Effector memory CD4-positive, alpha-beta T cell (primary cell): ENCODE measurements around the gene ADAMTS17.
"Not testable (repeated sequence)": the region's sequence is repeated elsewhere in the genome, so short reads cannot be mapped to it uniquely, and the experiment has no call there.

ENCODE experiments used
- DNase-seq, 3 donors: peaks; one replicate each; pipeline ENCODE4 v3.0.0-alpha.2; 2020
- H3K27ac ChIP-seq: 2 replicates; pipeline ENCODE4 v1.7.0; 2013; ENCODE audit warnings: mild to moderate bottlenecking, low read length, moderate library complexity; ENCODE audit not compliant: insufficient read depth, poor library complexity, severe bottlenecking
- H3K27me3 ChIP-seq: replicated peaks from 2 replicates; pipeline ENCODE4 v1.7.0; 2013; ENCODE audit warnings: mild to moderate bottlenecking, low read length; ENCODE audit not compliant: insufficient read depth, control insufficient read depth, poor library complexity, severe bottlenecking
- H3K36me3 ChIP-seq: 2 replicates; pipeline ENCODE4 v1.7.0; 2013; ENCODE audit warnings: mild to moderate bottlenecking, low read length, moderate library complexity; ENCODE audit not compliant: control insufficient read depth, insufficient read depth
- H3K4me1 ChIP-seq: 2 replicates; pipeline ENCODE4 v1.7.0; 2013; ENCODE audit warnings: low read length, mild to moderate bottlenecking; ENCODE audit not compliant: control insufficient read depth, insufficient read depth, poor library complexity, severe bottlenecking
- H3K4me3 ChIP-seq: 2 replicates; pipeline ENCODE4 v1.7.0; 2013; ENCODE audit warnings: low read length, low read depth, mild to moderate bottlenecking; ENCODE audit not compliant: insufficient read depth, poor library complexity, severe bottlenecking
- H3K9me3 ChIP-seq: 2 replicates; pipeline ENCODE4 v1.7.0; 2013; ENCODE audit warnings: mild to moderate bottlenecking, low read length, moderate library complexity; ENCODE audit not compliant: control insufficient read depth

ADAMTS17 gene

DNA sequence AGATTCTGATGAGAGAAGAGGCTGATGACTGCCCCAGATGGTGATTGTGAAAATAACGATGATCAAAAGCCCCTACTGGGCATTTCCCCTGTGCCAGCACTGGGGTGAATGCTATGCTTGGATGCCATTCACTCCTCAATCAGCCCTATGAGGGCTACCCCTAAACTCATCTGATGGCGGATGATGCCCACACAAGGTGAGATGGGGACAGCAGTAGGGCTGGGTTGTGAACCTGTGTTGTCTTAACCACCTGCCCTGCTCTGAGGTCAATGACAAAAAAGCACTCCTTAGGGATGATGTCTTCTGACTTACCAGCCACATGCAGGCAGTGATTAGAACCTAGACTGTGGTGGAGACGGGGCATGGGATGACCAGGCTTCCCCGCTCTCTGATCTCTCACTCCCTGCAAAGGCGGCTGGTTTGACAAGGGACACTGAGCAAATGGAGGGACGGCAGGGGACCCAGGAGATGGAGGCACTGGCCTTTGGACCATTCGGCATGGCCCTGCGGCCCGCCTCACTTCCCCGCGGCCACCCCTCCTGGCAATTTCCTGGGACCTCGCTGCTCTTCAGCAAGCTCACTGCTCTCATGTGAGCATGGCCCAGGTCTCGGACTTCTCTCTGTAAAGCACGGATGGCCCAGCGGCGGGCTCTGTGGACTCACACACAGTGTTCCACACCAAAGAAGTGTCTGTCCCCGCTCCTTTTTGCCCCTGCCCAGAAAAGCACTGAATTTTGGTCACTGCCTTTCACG lies 357.1 kb downstream of the ADAMTS17 start:
- Histone ChIP-seq H3K27ac (no peak overlapping the region), H3K36me3 (no peaks in the 10 kb centered on the region), H3K4me1 (no peaks in the 10 kb centered on the region), H3K27me3 (no peaks in the 10 kb centered on the region), H3K9me3 (no peaks in the 10 kb centered on the region), H3K4me3 (no peak overlapping the region)
- DNase-seq, result no peak

DNA sequence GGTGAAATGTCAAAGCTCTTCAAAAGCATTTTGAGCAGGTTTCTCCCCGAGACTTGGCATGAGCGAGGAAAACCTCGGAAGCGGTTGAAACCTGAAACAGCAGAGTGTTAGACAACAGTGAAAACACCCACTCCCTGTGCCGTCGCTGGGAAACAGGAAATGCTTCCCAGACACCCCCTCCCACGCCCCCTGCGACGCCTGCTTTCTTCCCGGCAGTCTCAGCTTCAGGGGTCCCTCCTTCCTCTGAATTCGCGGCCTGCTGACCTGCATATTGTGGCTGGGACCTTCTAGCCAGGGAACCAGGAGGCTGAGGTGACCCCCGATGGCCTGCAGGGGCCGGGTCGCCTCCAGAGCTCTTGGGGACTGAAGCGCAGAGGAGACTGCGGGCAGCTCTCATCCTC lies 357.9 kb downstream of the ADAMTS17 start:
- Histone ChIP-seq H3K9me3 (no peaks in the 10 kb centered on the region), H3K27ac (no peak overlapping the region), H3K4me1 (no peaks in the 10 kb centered on the region), H3K27me3 (no peaks in the 10 kb centered on the region), H3K36me3 (no peaks in the 10 kb centered on the region), H3K4me3 (no peak overlapping the region)
- no peak for DNase-seq

DNA sequence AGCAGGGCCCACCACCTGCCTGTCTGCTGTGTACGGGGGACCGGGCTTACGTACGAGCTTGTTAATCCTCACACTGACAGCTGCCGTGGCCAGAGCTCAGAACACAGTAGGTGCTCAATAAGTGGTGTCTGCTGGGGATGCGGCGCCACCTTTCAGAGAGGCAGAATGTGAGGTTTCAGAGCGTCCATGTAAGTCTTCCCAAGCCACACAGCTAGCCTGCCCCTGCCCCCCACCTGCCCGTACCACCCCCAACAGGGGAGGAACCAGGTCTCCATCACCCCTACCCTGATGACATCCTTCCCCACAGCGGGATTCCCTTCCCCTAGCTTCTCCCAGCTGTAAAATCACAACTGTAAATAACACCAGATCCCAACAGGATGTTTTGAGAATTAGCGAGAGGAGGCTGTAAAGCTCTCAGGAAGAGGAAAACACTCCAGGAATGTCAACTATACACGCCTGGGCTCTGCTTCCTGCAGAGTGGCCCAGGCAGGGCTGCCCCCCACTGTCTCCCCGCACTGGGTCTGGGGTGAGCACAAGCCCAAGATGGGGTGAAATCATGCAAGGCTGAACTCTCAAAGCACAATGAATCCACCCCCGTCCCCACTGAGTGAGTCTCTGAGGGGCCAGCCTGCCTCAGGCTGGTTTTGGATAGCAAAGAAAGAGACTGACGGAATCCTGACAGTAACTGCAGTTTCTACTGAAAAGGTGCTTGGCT lies 358.4 kb downstream of the ADAMTS17 start:
- Histone ChIP-seq H3K9me3 (no peaks in the 10 kb centered on the region), H3K4me1 (no peaks in the 10 kb centered on the region), H3K27ac (no peak overlapping the region), H3K27me3 (no peaks in the 10 kb centered on the region), H3K4me3 (no peak overlapping the region), H3K36me3 (no peaks in the 10 kb centered on the region)
- no peak for DNase-seq

DNA sequence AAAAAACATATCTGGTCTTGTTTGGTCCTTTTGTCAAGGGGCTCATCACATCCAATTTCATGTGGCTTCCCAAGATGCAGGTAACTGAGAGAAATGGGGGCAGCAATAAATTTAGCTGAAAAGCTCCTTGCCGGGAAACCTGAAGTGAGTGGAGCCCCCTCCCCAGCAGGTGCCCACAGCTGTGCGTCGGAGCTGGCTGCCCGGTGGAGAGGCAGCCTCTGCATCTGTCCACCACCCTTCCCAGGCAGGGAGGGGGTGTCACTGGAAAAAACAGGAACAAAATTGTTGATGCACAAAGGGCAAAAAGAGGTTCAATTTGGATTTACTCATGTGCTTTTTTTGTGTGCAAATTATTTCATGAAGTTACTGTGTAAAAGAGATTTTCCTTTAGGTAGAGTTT lies 359.1 kb downstream of the ADAMTS17 start:
- no peaks in the 10 kb centered on the region for H3K9me3 ChIP-seq
- H3K4me3 ChIP-seq, result no peak overlapping the region
- H3K27me3 ChIP-seq, result no peaks in the 10 kb centered on the region
- no peak for DNase-seq
- no peaks in the 10 kb centered on the region for H3K4me1 ChIP-seq
- H3K27ac ChIP-seq, result no peak overlapping the region
- H3K36me3 ChIP-seq, result no peaks in the 10 kb centered on the region

DNA sequence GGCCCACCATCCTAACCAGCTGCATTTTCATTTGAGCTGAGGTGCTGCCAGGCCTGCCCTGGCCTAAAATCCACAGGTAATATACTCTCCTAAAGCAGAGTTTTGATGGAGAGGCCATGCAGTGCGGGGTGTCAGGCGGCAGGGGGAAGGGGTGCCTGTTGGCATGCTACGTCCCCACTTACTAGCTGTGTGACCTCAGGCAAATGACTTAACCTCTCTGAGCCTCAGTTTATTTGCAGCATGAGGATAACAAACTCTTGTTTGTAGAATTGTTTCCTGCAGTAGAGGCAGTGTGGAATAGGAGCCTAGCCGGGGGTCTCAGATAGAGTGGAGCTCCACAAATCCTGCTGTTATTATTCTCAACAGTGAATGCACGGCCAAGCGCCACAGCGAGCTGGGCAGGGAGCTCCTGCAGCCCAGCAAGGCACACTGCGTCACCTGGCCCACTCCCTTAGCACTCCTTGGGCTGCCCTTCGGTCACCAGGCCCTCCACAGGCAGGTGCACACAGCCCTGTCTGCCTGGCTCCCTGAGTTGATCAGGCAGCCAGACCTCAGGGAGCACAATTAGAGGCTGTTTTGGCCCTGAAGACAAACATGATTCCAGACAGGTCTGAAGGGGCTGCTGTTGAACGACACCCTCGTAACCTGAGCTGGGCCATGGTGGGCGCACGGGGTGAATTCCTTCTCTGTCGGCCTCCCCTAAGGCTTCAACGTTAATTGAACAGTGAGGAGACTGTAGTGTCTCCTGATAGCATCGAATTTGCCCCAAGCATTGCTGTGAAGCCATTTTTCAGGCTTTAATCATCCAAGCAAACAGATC lies 359.7 kb downstream of the ADAMTS17 start:
- Histone ChIP-seq H3K4me1 (no peaks in the 10 kb centered on the region), H3K4me3 (no peak overlapping the region), H3K9me3 (no peaks in the 10 kb centered on the region), H3K27me3 (no peaks in the 10 kb centered on the region), H3K36me3 (no peaks in the 10 kb centered on the region), H3K27ac (no peak overlapping the region)
- DNase-seq, result no peak

- H3K36me3 ChIP-seq, result no peaks in the 10 kb centered on the region
- DNase-seq, result no peak
- no peak overlapping the region for H3K4me3 ChIP-seq
- no peaks in the 10 kb centered on the region for H3K9me3 ChIP-seq
- no peaks in the 10 kb centered on the region for H3K27me3 ChIP-seq
- H3K4me1 ChIP-seq, result no peaks in the 10 kb centered on the region
- no peak overlapping the region for H3K27ac ChIP-seq
Observed at GRCh38 chr15:99981191-99981647, 360.6 kb downstream of the ADAMTS17 start.

- DNase-seq, result no peak
- no peak overlapping the region for H3K4me3 ChIP-seq
- H3K36me3 ChIP-seq, result no peaks in the 10 kb centered on the region
- H3K4me1 ChIP-seq, result no peaks in the 10 kb centered on the region
- no peaks in the 10 kb centered on the region for H3K27me3 ChIP-seq
- H3K9me3 ChIP-seq, result no peaks in the 10 kb centered on the region
- H3K27ac ChIP-seq, result no peak overlapping the region
Observed at GRCh38 chr15:99980752-99981151, 361.0 kb downstream of the ADAMTS17 start.

DNA sequence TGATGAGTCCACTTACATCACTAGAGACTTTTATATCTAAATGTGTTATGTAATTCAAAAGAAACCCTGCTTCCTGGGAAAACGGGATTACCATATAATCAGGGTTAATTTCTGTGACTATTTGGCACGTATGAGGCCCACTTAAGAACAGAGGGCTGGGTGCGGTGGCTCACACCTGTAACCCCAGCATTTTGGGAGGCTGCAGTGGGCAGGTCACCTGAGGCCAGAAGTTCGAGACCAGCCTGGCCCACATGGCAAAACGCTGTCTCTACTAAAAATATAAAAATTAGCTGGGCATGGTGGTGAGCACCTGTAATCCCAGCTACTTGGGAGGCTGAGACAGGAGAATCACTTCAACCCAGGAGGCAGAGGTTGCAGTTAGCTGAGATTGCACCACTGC lies 361.9 kb downstream of the ADAMTS17 start:
- H3K4me1 ChIP-seq, DNase-seq, H3K4me3 ChIP-seq, H3K27ac ChIP-seq, H3K9me3 ChIP-seq, H3K36me3 ChIP-seq, H3K27me3 ChIP-seq: not testable (repeated sequence)

- Histone ChIP-seq H3K27me3 (no peaks in the 10 kb centered on the region), H3K27ac (no peak overlapping the region), H3K36me3 (no peaks in the 10 kb centered on the region), H3K4me3 (no peak overlapping the region), H3K9me3 (no peaks in the 10 kb centered on the region), H3K4me1 (no peaks in the 10 kb centered on the region)
- no peak for DNase-seq
Observed at GRCh38 chr15:99979371-99979770, 362.4 kb downstream of the ADAMTS17 start.

GRCh38 chr15:99978426-99978825 lies 363.3 kb downstream of the ADAMTS17 start:
- Histone ChIP-seq H3K27ac (no peak overlapping the region), H3K4me3 (no peak overlapping the region), H3K9me3 (no peaks in the 10 kb centered on the region), H3K27me3 (no peaks in the 10 kb centered on the region), H3K36me3 (no peaks in the 10 kb centered on the region), H3K4me1 (no peaks in the 10 kb centered on the region)
- DNase-seq, result no peak
